Testis (tissue), 3 donors: ENCODE results near the gene FAM107B. TPM values are rescaled to one million over a fixed set of nuclear protein-coding genes. Genes with fewer than 3 reads are reported as not detected.

Source experiments
- DNase-seq: peaks from one replicate; pipeline ENCODE4 v3.0.0-alpha.2; 2019
- H3K27ac ChIP-seq, 2 donors: fragments of 200-600 bp; sonication (generic); one replicate each; pipeline ENCODE4 v1.5.1; 2019
- H3K27me3 ChIP-seq: fragments of 200-600 bp; sonication (generic); one replicate; pipeline ENCODE4 v1.5.1; 2019
- H3K36me3 ChIP-seq: fragments of 200-600 bp; sonication (generic); one replicate; pipeline ENCODE4 v1.5.1; 2017; ENCODE audit warnings: low read depth; ENCODE audit errors: missing control alignments
- H3K4me1 ChIP-seq: fragments of 200-600 bp; sonication (generic); one replicate; pipeline ENCODE4 v1.5.1; 2019
- H3K4me3 ChIP-seq, 2 donors: fragments of 200-600 bp; sonication (generic); one replicate each; pipeline ENCODE4 v1.5.1; 2017 to 2019
- H3K9me3 ChIP-seq: fragments of 200-600 bp; sonication (generic); one replicate; pipeline ENCODE4 v1.5.1; 2017
- CTCF ChIP-seq, 3 experiments: fragments of 450-650 bp in 2 of 3; fragments of 200-600 bp in 1 of 3; sonication (generic) in 1 of 3; IDR thresholded peaks; one replicate each; pipeline ENCODE4 v1.5.1; 2016 to 2019; ENCODE audit warnings: antibody characterized with exemption in 3 of 3, mild to moderate bottlenecking in 2 of 3, moderate library complexity in 1 of 3
- POLR2A ChIP-seq: fragments of 450-650 bp; IDR thresholded peaks from one replicate; pipeline ENCODE4 v1.6.1; 2017; ENCODE audit warnings: antibody characterized with exemption, mild to moderate bottlenecking, moderate library complexity
- WGBS, 2 donors: methylation state at CpG; one replicate each; pipeline ENCODE4 v1.1.5; 2018; 5-methylcytosine and 5-hydroxymethylcytosine counted together
- intact Hi-C: fragments of 100-400 bp; cut with DNase I; formaldehyde crosslinking; loops from one replicate; pipeline ENCODE4 v1.15.1; 2023; ENCODE audit warnings: low total_unique reads
- polyA plus RNA-seq: library from polyadenylated mRNA; stranded (reverse); fragments of 350-450 nt; fragmentation: Illumina TruSeq; extraction: RNeasy Lipid Tissue Mini Kit (QIAGEN cat#74804); gene quantifications from one replicate; pipeline ENCODE4 v1.2.3, GENCODE V29; 2014; ENCODE audit warnings: low read depth, low replicate concordance; ENCODE audit not compliant: insufficient read depth
- total RNA-seq, 2 donors: library from RNA; depleted of rRNA; stranded (reverse); fragments of >200 nt; gene quantifications; one replicate each; pipeline ENCODE4 v1.2.3, GENCODE V29; 2016

FAM107B gene
- total and polyA plus RNA-seq, 3 donors from 2014 or later: 71.7 to 89.5 (median 82.8) TPM

DNA sequence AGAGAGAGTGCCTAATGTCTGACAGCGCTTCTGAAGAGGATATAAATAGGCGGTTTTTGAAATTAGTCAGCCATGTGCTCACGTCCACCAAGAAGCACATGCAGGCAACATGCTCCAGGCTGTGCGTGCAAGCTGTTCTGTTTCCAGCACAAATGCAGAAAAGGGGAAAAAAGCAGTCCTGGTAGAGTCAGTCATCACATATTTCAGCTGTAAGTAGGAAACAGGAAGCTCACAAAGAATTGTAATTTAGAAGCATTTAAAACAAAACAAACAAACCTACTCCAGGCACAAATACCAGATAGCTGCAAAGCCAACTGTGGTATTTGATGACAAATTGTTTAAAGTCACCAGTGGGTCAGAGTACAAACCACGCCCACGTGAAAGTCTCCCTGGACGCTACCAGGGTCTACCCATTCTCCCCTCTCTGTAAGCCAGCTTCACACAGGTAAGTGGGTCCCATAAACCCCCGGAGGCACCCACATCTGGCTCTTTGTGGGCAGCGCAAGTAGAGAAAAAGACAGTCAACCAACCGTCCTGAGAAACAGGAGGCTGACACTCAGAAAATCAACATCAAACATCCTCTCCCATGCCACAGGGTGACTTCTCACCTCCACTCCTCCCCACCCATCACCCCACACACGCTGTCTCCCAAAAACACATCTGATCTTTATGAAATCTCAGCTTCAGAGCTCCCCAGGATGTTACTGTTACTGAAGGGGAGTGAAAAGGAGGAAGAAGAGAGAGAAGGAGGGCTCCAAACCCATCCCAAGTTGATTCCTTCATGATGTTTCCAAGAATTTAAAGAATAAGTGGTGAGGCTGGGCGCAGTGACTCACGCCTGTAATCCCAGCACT lies 186.4 kb downstream of the FAM107B start:
- intact Hi-C loops: no loop called here
- DNase-seq: no peak
- Histone ChIP-seq H3K36me3 (no peaks in the 10 kb centered on the region), H3K9me3 (no peaks in the 10 kb centered on the region), H3K27ac (no peak overlapping the region), H3K4me1 (no peaks in the 10 kb centered on the region), H3K4me3 (no peak overlapping the region), H3K27me3 (no peaks in the 10 kb centered on the region)
- 85 to 86% methylated on average over 12 to 13 of the region's 13 CpGs for WGBS, 2 donors
- no peak for TF ChIP-seq POLR2A
- TF ChIP-seq CTCF (IDR thresholded peaks at IDR 0.05): no peak

- Histone ChIP-seq H3K36me3 (no peaks in the 10 kb centered on the region), H3K4me1 (no peaks in the 10 kb centered on the region), H3K4me3 (no peak overlapping the region), H3K9me3 (no peaks in the 10 kb centered on the region), H3K27ac (no peak overlapping the region), H3K27me3 (no peaks in the 10 kb centered on the region)
- 76 to 83% methylated on average over 6 of the region's 6 CpGs for WGBS, 2 donors
- DNase-seq: no peak
- intact Hi-C loops: no loop called here
- no peak for TF ChIP-seq POLR2A
- TF ChIP-seq CTCF (IDR thresholded peaks at IDR 0.05): no peak
Measured at GRCh38 chr10:14587540-14588083, 187.1 kb downstream of the FAM107B start.

GRCh38 chr10:14586901-14587300 lies 187.8 kb downstream of the FAM107B start:
- TF ChIP-seq CTCF (IDR thresholded peaks at IDR 0.05): no peak
- TF ChIP-seq POLR2A: no peak
- H3K4me1 ChIP-seq: no peaks in the 10 kb centered on the region
- intact Hi-C loops: no loop called here
- no peaks in the 10 kb centered on the region for H3K36me3 ChIP-seq
- no peak for DNase-seq
- H3K4me3 ChIP-seq: no peak overlapping the region
- WGBS, 2 donors: 91 to 94% methylated on average over 6 of the region's 6 CpGs
- no peak overlapping the region for H3K27ac ChIP-seq
- no peaks in the 10 kb centered on the region for H3K9me3 ChIP-seq
- H3K27me3 ChIP-seq: no peaks in the 10 kb centered on the region

DNA sequence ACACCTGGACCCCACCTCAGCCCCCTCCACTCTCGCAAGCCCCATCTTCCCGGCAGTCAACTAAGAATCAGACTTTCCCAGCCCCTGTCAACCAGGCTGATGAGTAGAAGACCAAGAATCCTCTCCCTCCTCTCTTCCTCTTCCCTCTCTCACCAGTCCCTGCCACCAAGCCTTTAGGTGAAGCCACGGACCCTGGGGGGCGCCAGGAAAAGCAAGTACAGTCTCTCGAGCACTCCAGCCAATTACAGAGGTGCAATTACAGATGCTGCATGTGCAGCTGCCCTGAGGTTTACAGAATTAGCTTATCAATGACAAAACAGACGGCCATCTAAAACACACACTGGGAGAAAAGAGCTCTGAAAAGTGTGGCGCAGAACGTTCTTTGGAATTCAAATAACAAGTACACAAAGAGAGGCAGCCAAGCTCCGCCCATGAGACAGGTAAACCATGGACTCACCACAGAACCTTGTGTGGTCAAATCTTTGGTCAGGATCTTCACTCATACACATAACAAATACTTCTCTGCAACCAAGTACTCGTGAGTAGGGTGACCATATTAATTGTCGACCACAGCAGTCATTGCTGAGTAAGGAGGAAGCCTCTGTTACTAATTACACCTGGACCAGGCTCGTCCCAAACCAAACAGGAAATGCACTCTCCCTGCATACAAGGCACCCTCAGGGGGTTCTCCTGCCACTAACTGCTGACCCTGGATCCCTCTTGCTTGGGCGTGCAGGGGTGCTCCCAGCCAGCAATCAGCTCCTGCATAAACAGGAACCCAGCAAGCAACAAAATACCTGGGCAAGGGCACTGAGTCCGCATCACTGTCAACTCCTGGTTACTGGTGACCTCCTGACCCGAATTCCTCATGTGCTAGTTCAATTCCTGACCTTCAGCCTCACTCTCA lies 189.2 kb downstream of the FAM107B start:
- H3K4me1 ChIP-seq: peaks cover 7% of the 10 kb centered on the region
- intact Hi-C loops: no loop called here
- DNase-seq: no peak
- no peak overlapping the region for H3K27ac ChIP-seq
- no peak for TF ChIP-seq POLR2A
- TF ChIP-seq CTCF (IDR thresholded peaks at IDR 0.05): no peak
- H3K4me3 ChIP-seq: no peak overlapping the region
- 87 to 89% methylated on average over 15 of the region's 15 CpGs for WGBS, 2 donors
- H3K9me3 ChIP-seq: no peaks in the 10 kb centered on the region
- H3K36me3 ChIP-seq: no peaks in the 10 kb centered on the region
- no peaks in the 10 kb centered on the region for H3K27me3 ChIP-seq
